ENCODE measurements around the gene HEXIM1.

HEXIM1 gene

GRCh38 chr17:45147581-45148182 is 593 bp upstream of the HEXIM1 start:
- peak; percentile 95 for DNase-seq

GRCh38 chr17:45149037-45149668 is 878 bp downstream of the HEXIM1 start:
- DNase-seq = peak; percentile 86

GRCh38 chr17:45149669-45150664 is 1.7 kb downstream of the HEXIM1 start:
- DNase-seq = peak; percentile 63

- no peak for DNase-seq
These were observed 2.9 kb downstream of the HEXIM1 start for GRCh38 chr17:45150911-45151809.

- DNase-seq = no peak
These were observed 6.8 kb downstream of the HEXIM1 start for GRCh38 chr17:45155029-45155428.

GRCh38 chr17:45155483-45155882 is 7.2 kb downstream of the HEXIM1 start:
- DNase-seq = no peak

- DNase-seq = no peak
These were observed 8.0 kb downstream of the HEXIM1 start for GRCh38 chr17:45156242-45156641.

GRCh38 chr17:45160447-45161287 is 12.4 kb downstream of the HEXIM1 start:
- DNase-seq = peak; percentile 73

- peak; percentile 100 for DNase-seq
These were observed 13.2 kb downstream of the HEXIM1 start, which contains the start of gene HEXIM2 for GRCh38 chr17:45161288-45162024. TSS of gene HEXIM2 (plus strand) at chr17:45161875. CDS start at chr17:45162794, 919 bp downstream.

- no peak for DNase-seq
These were observed 13.9 kb downstream of the HEXIM1 start for GRCh38 chr17:45162025-45162687.

- DNase-seq = no peak
These were observed 16.5 kb downstream of the HEXIM1 start for GRCh38 chr17:45164734-45165269.

GRCh38 chr17:45168991-45169752 is 20.9 kb downstream of the HEXIM1 start:
- DNase-seq = no peak

GRCh38 chr17:45170280-45170930 is 22.1 kb downstream of the HEXIM1 start:
- no peak for DNase-seq

- DNase-seq = peak; percentile 84
These were observed 22.7 kb downstream of the HEXIM1 start for GRCh38 chr17:45170931-45171337.

GRCh38 chr17:45171338-45172231 is 23.3 kb downstream of the HEXIM1 start:
- DNase-seq = peak; percentile 45

- no peak for DNase-seq
These were observed 23.9 kb downstream of the HEXIM1 start for GRCh38 chr17:45172232-45172540.

Data from fibroblast of skin of back (primary cell).